Measurements from ENCODE around the gene FMC1.

The FMC1 gene

DNA sequence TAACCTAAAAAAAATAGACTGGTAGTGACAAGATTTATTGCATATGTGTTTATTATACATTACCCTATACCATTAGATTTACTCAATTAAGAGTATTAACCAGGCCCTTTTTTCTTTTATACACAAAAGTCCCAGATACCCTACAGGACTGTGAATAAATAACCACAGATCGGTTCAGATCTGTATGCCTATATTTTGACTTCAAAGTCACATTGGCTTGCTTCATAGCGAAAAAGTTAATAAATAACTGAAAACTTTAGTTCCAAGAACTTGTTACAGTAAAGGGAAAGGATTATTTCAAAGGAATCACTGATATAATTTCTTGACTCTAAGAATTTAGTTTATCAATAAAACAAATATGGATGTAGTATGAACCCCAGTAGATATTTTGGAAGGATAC lies 41.8 kb upstream of the FMC1 start:
- H2AFZ ChIP-seq (ENCODE audit: low read length): no peak overlapping the region
- no peaks in the 10 kb centered on the region for H3K79me2 ChIP-seq (ENCODE audit: low read length)
- DNase-seq: no peak
- no peaks in the 10 kb centered on the region for H3K9me2 ChIP-seq (replicated peaks; ENCODE audit: insufficient read depth, low read length)
- no peaks in the 10 kb centered on the region for H3F3A ChIP-seq (ENCODE audit: insufficient read depth, low read length)
- H4K20me1 ChIP-seq (ENCODE audit: insufficient read depth, low read length): no peaks in the 10 kb centered on the region
- no peaks in the 10 kb centered on the region for H3K9me3 ChIP-seq (replicated peaks; ENCODE audit: insufficient read depth, low read length)
- no peak overlapping the region for H3K4me2 ChIP-seq (ENCODE audit: low read depth, low read length)
- TF ChIP-seq, protein P1, sequence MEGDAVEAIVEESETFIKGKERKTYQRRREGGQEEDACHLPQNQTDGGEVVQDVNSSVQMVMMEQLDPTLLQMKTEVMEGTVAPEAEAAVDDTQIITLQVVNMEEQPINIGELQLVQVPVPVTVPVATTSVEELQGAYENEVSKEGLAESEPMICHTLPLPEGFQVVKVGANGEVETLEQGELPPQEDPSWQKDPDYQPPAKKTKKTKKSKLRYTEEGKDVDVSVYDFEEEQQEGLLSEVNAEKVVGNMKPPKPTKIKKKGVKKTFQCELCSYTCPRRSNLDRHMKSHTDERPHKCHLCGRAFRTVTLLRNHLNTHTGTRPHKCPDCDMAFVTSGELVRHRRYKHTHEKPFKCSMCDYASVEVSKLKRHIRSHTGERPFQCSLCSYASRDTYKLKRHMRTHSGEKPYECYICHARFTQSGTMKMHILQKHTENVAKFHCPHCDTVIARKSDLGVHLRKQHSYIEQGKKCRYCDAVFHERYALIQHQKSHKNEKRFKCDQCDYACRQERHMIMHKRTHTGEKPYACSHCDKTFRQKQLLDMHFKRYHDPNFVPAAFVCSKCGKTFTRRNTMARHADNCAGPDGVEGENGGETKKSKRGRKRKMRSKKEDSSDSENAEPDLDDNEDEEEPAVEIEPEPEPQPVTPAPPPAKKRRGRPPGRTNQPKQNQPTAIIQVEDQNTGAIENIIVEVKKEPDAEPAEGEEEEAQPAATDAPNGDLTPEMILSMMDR (IDR thresholded peaks at IDR 0.05; ENCODE audit: low read length): no peak
- TF ChIP-seq EZH2phosphoT487 (IDR thresholded peaks at IDR 0.05; ENCODE audit: low read length): no peak
- H3K27me3 ChIP-seq (replicated peaks; ENCODE audit: insufficient read depth, low read length): no peaks in the 10 kb centered on the region
- H3K9ac ChIP-seq (ENCODE audit: low read length): no peak overlapping the region
- no peaks in the 10 kb centered on the region for H3K4me1 ChIP-seq (ENCODE audit: low read length)
- H3K36me3 ChIP-seq (replicated peaks; ENCODE audit: insufficient read depth, low read length): no peaks in the 10 kb centered on the region
- no peak overlapping the region for H3K4me3 ChIP-seq (ENCODE audit: low read length)
- no peak overlapping the region for H3K27ac ChIP-seq (ENCODE audit: low read length)

DNA sequence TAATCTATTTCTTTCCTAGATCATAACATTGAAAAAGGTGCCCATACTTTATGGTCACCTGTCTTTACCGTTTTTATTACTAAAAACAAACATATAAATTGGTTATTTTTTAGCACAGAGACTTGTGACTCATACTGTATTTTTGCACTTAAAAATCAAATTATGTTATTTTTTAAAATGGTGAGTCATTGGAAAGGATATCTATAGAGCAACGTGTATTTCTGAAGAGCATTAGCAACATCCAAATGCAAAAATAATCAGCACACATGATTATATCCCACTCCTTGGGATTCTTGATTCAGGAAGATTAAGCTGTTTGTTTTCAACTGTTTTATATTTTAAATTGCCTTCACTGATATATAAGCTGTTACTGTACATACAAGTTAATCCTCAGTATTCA lies 40.7 kb upstream of the FMC1 start:
- no peaks in the 10 kb centered on the region for H3K79me2 ChIP-seq (ENCODE audit: low read length)
- TF ChIP-seq EZH2phosphoT487 (IDR thresholded peaks at IDR 0.05; ENCODE audit: low read length): no peak
- TF ChIP-seq EZH2 (optimal IDR thresholded peaks at IDR 0.05; ENCODE audit: low read depth, low read length): no peak
- TF ChIP-seq, protein P1 (IDR thresholded peaks at IDR 0.05; ENCODE audit: low read length): no peak
- no peak overlapping the region for H3K9ac ChIP-seq (ENCODE audit: low read length)
- DNase-seq: no peak
- H3K27ac ChIP-seq (ENCODE audit: low read length): no peak overlapping the region
- H3F3A ChIP-seq (ENCODE audit: insufficient read depth, low read length): no peaks in the 10 kb centered on the region
- H3K4me1 ChIP-seq (ENCODE audit: low read length): no peaks in the 10 kb centered on the region
- H3K9me2 ChIP-seq (replicated peaks; ENCODE audit: insufficient read depth, low read length): no peaks in the 10 kb centered on the region
- no peaks in the 10 kb centered on the region for H4K20me1 ChIP-seq (ENCODE audit: insufficient read depth, low read length)
- H3K4me3 ChIP-seq (ENCODE audit: low read length): no peak overlapping the region
- no peak overlapping the region for H3K4me2 ChIP-seq (ENCODE audit: low read depth, low read length)
- H3K9me3 ChIP-seq (replicated peaks; ENCODE audit: insufficient read depth, low read length): no peaks in the 10 kb centered on the region
- H3K27me3 ChIP-seq (replicated peaks; ENCODE audit: insufficient read depth, low read length): no peaks in the 10 kb centered on the region
- no peak overlapping the region for H2AFZ ChIP-seq (ENCODE audit: low read length)
- H3K36me3 ChIP-seq (replicated peaks; ENCODE audit: insufficient read depth, low read length): no peaks in the 10 kb centered on the region

DNA sequence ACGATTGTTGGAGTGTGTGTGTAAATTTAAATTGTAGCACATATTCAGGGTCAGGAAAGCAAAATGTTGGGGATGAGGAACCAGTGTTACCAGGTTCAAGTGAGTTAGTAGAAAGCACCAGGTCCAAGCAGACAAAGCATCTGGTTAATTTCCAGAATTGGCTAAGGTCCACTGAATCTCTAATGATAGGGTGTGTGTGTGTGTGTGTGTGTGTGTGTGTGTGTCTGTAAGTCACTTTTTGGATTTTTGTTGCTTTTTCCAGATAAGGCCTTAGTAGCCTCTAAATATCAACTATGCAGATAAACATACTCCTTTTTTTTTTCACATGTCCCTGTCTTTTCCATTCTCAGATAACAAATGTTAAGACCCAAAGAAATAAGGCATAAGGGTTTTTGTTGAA lies 36.6 kb upstream of the FMC1 start:
- no peak overlapping the region for H3K4me3 ChIP-seq (ENCODE audit: low read length)
- no peaks in the 10 kb centered on the region for H3F3A ChIP-seq (ENCODE audit: insufficient read depth, low read length)
- no peaks in the 10 kb centered on the region for H3K27me3 ChIP-seq (replicated peaks; ENCODE audit: insufficient read depth, low read length)
- no peaks in the 10 kb centered on the region for H3K4me1 ChIP-seq (ENCODE audit: low read length)
- H3K27ac ChIP-seq (ENCODE audit: low read length): no peak overlapping the region
- DNase-seq: no peak
- no peaks in the 10 kb centered on the region for H3K36me3 ChIP-seq (replicated peaks; ENCODE audit: insufficient read depth, low read length)
- no peak overlapping the region for H3K9ac ChIP-seq (ENCODE audit: low read length)
- no peaks in the 10 kb centered on the region for H4K20me1 ChIP-seq (ENCODE audit: insufficient read depth, low read length)
- H3K9me2 ChIP-seq (replicated peaks; ENCODE audit: insufficient read depth, low read length): no peaks in the 10 kb centered on the region
- TF ChIP-seq EZH2 (optimal IDR thresholded peaks at IDR 0.05; ENCODE audit: low read depth, low read length): no peak
- no peak for TF ChIP-seq EZH2phosphoT487 (IDR thresholded peaks at IDR 0.05; ENCODE audit: low read length)
- TF ChIP-seq, protein P1 (IDR thresholded peaks at IDR 0.05; ENCODE audit: low read length): no peak
- no peak overlapping the region for H3K4me2 ChIP-seq (ENCODE audit: low read depth, low read length)
- no peaks in the 10 kb centered on the region for H3K9me3 ChIP-seq (replicated peaks; ENCODE audit: insufficient read depth, low read length)
- no peak overlapping the region for H2AFZ ChIP-seq (ENCODE audit: low read length)
- no peaks in the 10 kb centered on the region for H3K79me2 ChIP-seq (ENCODE audit: low read length)

All from MM.1S (cell line).